AG09319 (cell line): Measurements from ENCODE around the gene ZNF136.

Source experiments
- DNase-seq: peaks from one replicate; pipeline ENCODE4 v3.0.0-alpha.2; 2010; ENCODE audit warnings: low read depth; ENCODE audit errors: extremely low read depth
- TF ChIP-seq, protein P1 (sequence below): IDR thresholded peaks from 2 replicates; pipeline ENCODE4 v1.5.1; 2011; ENCODE audit warnings: low read depth, mild to moderate bottlenecking, inconsistent platforms, low read length, moderate library complexity

The ZNF136 gene

DNA sequence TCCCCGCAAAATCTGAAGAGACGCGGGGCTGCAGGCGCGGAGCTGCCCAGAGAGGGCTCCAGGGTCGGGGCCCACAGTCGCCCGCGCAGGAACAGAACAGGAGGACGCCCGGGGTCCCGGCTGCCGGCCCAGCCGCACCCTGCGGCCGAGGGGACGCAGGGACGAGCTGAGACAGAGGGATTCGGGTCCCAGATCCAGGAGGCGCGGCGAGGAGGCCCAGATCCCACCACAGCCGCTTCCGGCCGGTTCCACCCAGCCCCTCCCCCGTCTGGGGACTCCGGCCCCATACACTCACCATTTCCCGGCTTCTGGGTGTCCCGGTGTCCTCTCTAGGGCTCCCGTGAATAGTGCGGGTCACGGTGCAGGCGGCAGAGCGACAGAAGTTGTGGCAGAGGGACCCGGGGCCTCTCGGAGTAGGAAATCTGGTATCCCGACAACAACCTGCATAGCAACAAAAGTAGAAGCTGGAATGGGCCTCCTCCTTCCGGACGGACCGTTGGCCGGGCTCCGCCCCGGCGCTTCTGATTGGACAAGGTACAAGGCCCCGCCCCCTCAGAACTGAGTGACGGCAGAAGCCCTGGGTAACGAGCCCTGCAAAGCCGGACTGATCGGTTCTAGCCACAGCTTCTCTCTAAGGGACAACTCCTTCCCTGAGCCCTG, 22.9 kb upstream of the ZNF136 start, which contains the start of gene ZNF20:
Gene ZNF20 (minus strand): TSS at position 466 of the 660 bp plus-strand sequence. CDS start 168 bp downstream, at position 298.
- peak; percentile 79 for DNase-seq

DNA sequence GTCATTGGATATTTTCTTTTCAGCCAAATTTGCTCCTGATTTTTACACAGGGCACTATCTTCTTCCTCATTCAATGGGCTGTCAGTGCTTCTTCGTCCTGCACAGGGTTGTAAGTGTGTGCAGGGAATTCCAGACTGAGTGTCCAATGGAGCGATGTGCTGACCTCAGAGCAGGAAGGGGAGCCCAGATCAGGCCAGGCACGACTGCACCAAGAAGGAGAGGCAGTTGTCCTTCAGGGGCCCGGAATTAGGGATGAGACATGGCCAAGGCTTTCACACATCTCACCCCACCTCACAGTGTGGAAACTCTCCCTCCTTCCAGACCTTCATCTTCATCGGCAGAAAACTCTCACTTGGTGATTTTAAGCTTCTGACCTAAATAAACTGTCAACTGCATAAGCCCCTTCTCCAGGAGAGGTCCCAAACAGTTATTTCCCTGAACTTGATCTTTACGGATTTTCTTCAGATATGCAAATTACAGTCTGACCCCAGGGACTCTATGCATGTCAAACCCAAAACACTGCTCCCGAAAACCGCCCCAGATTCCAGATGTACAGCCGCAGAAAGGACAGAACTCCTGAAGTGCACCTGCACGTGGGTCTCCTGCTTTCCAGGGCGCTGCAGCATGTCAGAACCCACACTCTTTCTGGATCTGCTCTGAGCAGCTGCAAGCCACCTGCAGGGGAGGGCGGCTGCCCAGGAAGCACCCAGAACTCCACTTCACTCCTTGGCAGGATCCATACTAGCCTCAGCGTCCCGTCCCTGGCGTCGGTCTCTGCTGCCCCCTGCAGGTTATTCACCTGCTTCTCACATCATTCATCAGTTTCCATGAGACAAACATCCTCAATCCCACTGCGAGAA, 22.1 kb upstream of the ZNF136 start:
- peak; percentile 55 for DNase-seq
- TF ChIP-seq, protein P1, sequence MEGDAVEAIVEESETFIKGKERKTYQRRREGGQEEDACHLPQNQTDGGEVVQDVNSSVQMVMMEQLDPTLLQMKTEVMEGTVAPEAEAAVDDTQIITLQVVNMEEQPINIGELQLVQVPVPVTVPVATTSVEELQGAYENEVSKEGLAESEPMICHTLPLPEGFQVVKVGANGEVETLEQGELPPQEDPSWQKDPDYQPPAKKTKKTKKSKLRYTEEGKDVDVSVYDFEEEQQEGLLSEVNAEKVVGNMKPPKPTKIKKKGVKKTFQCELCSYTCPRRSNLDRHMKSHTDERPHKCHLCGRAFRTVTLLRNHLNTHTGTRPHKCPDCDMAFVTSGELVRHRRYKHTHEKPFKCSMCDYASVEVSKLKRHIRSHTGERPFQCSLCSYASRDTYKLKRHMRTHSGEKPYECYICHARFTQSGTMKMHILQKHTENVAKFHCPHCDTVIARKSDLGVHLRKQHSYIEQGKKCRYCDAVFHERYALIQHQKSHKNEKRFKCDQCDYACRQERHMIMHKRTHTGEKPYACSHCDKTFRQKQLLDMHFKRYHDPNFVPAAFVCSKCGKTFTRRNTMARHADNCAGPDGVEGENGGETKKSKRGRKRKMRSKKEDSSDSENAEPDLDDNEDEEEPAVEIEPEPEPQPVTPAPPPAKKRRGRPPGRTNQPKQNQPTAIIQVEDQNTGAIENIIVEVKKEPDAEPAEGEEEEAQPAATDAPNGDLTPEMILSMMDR, result peak; percentile 89

More for the DNA sequence above, 22.9 kb upstream of the ZNF136 start, which contains the start of gene ZNF20:
- TF ChIP-seq, protein P1, result no peak

DNA sequence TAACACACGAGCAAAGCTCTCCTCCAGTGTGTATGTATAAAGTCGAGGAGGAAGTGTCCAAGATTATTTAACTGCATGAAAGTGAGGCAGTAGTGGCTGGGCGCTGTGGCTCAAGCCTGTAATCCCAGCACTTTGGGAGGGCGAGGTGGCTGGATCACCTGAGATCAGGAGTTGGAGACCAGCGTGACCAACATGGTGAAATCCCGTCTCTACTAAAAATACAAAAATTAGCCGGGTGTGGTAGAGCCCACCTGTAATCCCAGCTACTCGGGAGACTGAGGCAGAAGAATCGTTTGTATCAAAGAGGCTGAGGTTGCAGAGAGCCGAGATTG, 21.5 kb upstream of the ZNF136 start:
- no peak for DNase-seq
- TF ChIP-seq, protein P1, result no peak

DNA sequence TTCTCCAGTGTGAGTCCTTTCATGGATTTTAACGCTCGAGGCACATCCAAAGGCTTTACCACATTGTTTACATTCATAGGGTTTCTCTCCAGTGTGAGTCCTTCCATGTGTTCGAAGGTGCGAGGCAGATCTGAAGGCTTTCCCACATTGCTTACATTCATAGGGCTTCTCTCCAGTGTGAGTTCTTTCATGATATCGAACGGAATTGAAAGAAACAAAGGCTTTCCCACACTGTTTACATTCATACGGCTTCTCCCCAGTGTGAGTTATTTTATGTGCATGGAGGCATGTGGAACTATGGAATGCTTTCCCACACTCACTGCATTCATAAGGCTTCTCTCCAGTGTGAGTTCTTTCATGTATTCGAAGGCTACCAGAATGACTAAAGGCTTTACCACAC, 17.5 kb upstream of the ZNF136 start:
- TF ChIP-seq, protein P1, result no peak
- no peak for DNase-seq

GRCh38 chr19:12155324-12155860, 7.5 kb upstream of the ZNF136 start:
- TF ChIP-seq, protein P1, result no peak

GRCh38 chr19:12156223-12157058, 6.5 kb upstream of the ZNF136 start, which contains the start of gene ZNF625:
ZNF625 (minus strand) TSS chr19:12156734; CDS start chr19:12156558, 176 bp downstream.
- TF ChIP-seq, protein P1, result no peak
- DNase-seq, result peak; percentile 65

More at GRCh38 chr19:12155324-12155860, 7.5 kb upstream of the ZNF136 start:
- no peak for DNase-seq
